Islet precursor cell (in vitro differentiated cells): ENCODE measurements around the gene CANT1.

Source experiments
- DNase-seq: peaks from one replicate; pipeline ENCODE4 v3.0.0-alpha.2; 2018

The CANT1 gene

DNA sequence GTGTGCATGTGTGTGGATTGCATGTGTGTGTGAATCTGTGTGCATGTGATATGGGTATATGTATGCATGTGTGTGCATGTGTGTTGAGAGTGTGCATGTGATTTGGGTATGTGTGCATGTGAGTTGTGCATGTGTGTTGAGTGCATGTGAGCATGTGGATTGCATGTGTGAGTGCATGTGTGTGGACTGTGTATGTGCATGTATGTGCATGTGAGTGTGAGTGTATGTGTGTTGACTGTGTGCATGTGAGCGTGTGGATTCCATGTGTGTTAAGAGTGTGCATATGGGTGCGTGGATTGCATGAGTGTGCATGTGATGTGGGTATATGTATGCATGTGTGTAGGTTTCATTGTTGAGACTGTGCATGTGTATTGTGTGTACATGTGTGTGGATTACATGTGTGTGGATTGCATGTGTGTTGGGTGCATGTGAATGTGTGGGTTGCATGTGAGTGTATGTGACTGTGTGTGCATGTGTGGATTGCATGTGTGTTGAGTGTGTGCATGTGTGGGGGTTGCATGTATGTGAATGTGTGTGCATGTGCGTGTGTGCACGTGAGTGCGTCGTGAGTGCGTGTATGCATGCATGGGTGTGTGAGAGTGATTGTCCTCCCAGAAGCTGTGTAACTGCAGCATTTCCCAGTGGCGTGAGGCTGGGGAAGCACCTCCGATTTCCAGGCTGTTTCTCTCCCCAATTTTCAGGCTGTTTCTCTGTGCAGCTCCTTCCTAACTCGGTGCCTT, 33.8 kb upstream of the CANT1 start:
- no peak for DNase-seq

DNA sequence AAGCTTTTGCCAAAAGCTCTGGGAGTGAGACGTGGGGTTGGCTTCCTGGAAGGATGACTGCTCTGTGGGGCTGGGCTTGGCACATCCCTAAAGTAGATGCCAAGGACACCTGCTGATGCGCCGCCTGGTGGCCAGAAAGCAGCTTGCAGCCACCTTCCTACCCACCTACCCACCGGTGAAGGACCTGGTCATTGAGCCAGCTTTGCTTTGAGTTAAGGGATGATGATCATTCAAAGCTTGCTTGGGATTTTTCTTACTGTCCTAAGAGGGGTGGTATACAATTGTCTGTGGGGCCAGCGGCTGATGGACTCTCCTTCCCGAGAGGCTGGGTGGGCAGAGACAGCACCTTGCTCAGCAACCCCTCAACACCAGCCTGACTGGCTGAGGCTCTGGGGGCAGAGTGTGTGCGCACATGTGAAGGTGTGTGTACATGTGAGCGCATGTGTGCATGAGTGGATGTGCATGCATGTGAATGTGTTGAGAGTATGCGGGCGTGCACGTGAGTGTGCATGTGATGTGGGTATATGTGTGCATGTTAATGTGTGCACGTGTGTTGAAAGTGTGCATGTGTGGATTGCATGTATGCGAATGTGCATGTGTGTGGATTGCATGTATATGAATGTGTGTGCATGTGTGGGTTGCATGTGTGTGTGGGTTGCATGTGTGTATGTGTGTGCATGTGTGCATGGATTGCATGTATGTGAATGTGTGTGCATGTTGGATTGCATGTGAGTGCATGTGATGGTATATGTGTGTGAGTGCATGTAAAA, 33.0 kb upstream of the CANT1 start:
- DNase-seq = no peak

DNA sequence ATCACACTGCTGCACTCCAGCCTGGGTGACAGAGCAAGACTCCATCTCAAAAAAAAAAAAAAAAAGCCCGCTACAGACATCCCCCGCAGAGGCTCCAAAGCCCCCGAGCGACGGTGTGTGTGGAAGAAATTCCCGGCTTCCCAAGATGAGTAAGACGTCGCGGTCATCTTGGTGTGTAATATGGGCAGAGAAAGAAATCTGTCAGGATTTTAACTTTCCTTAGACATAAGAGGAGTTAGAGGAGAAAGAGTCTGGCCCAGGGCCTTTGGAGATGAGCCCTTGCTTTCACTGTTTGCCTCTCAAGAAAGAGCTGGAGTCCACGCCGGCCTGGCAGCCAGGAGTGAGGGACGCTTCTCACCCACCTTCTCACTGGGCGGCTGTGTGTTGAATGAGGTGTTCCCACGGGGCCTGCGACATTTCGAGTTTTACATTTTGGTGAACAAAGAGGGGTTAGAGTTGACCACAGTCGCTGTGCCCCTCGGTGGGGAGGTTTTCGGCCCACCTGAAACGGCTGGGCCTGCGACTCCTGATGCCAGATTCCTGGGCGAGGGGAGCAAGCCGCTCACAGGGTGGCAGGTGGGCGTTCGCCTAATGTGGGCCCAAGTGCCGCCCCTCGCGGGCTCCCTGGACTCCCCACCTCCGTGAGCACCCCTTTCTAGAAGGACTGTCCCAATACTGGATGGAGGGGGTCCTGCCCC, 32.3 kb upstream of the CANT1 start:
- DNase-seq = no peak

DNA sequence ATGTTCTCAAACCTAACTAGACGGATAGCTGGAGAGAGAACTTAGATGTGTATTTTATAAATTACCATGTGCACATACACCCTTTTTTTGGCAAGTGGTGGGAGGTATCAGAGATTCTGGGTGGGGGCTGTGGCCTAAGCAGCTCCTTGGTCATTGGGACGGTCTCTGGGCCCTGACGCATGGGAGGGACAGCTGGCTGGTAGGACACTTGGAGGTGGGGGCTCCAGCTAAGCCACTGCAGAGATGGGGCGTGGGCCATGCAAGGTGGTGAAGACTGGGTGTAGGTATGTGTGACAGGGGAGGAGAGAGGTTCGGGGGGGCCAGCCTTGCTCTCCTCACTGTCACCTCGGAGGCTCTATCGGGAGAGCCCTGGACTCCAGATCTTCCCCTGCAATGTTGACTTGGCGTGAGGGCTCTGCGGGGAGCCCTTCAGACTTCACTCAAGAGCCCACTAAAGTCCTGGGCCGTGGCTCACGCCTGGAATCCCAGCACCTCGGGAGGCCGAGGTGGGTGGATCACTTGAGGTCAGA, 31.5 kb upstream of the CANT1 start:
- DNase-seq = no peak

DNA sequence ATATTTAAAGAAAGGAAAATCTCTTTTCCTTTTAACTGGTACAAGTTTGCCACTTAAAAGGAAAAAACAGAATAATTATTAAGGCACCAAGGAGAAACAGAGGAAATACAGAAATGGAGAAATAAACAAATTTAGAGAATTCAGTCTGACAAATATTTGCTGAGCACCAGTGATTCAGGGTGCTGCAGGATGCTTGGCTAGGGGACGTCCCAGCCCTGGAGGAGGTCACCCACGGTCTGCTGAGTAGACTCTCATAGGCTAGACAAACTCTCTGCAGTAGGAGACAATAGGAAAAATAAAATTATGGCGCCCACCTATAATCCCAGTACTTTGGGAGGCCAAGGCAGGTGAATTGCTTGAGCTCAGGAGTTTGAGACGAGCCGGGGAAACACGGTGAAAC, 30.3 kb upstream of the CANT1 start:
- no peak for DNase-seq

DNA sequence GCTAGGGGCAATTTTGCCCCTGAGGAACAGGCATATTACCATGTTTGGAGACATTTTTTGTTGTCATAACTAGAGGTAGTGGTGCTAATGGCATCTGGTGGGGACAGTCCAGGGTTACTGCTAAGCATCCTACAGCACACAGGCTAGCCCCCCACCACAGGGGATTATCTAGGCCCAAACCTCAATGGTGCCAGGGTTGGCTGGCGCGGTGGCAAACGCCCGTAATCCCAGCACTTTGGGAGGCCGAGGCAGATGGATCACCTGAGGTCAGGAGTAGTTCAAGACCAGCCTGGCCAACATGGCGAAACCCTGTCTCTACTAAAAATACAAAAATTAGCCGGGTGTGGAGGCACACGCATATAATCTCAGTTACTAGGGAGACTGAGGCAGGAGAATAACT, 29.6 kb upstream of the CANT1 start:
- peak; percentile 31 for DNase-seq

DNA sequence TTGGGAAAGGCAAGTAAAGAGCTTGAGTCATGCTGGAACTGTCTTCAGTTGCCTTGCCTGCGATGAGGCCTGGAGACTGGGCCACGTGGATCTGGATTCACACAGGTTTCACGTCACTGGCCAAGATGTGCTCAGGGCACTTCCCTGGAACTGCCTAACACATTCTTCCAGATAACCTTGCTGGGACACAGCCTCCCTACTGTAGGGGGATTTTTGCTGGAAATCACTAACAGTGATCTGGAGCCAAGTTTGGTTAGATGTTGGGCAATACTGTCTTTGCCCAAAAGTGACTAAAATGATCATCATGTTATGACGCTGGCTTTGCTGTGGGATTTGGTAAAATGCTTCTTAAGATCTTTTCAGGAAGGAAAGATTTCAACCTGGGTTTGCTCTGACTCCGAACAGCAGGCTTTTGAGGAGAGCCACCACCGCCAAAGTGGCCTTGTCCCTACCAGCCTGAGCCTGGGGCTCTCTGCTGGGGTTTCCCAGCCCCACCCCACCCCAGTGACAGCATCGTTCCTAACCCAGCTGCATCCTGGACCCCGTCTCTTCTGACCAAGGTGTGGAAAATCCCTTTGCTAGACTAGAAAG, 29.1 kb upstream of the CANT1 start:
- DNase-seq = peak; percentile 52

DNA sequence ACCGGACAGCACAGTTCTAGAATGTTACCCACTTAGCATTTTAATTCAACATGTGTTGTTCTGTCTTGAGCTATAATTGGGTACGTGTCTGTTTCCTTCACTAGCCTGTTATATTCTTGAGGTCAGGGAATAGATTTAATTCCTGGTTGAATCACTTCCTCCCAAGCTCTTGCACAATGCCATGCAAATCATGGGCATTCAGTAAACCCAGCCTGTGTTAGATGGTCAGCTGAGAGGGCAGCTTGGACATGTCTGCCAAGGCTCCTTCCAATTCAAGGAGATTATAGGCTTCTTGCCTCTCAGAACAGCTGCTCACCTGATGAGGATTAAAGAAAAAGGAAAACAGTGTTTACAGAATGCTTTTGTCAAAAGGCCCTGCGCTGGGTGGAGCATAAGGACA, 27.0 kb upstream of the CANT1 start:
- peak; percentile 24 for DNase-seq

DNA sequence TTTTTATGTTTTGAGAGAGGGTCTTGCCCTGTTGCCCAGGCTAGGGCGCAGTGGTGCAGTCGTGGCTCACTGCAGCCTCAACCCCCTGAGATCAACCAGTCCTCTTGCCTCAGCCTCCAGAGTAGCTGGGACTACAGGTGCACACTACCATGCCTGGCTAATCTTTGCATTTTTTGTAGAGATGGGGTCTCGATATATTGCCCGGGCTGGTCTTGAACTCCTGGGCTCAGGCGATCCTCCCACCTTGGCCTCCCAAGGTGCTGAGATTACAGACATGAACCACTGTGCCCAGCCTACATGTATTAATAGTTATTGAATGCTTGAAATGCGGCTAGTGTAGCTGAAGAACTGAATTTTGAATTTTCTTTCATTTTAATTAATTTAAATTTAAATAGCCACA, 26.6 kb upstream of the CANT1 start:
- peak; percentile 27 for DNase-seq

DNA sequence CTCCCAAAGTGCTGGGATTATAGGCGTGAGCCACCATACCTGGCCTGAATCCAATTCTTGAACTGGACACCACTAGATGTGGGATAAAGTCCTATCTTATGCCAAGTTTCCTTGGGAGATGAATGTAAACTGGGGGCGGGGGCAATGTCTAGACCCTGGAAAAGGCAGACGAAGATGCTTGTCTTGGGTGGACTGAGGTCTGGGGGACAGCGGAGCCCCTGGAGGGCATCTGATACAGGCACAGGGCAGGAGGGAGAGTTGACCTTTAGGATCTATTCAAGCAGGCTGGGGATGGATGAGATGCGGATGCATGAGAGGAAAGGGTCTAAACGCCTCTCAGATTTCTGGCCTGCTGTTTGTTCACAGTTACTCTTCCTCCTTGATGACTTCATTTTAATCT, 26.1 kb upstream of the CANT1 start:
- peak; percentile 32 for DNase-seq

DNA sequence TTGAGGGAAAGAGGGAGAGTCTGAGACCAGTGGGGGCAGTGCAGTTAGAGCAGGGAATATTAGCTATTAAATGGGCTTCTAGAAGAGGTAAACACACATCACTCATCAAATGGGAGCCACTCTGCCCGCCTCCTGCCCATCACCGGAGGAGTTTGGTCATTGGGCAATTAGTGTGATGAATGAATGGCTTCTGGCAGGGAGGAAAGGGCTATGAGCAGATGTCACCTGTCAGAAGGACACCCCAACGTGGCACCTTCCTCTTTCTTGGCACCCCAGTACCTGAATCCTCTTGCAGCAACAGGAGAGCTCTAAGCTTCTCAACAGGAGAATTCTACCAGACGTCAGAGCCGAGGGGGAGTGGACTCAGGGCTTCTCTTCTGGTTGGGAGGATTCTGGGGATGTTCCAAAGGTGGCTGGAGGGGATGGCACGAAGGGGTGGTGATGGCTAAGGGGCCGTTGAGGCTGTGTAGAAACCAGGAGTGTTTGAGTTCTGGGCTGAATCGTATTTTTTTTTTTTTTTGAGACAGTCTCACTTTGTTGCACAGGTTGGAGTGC, 25.4 kb upstream of the CANT1 start:
- DNase-seq = peak; percentile 44

DNA sequence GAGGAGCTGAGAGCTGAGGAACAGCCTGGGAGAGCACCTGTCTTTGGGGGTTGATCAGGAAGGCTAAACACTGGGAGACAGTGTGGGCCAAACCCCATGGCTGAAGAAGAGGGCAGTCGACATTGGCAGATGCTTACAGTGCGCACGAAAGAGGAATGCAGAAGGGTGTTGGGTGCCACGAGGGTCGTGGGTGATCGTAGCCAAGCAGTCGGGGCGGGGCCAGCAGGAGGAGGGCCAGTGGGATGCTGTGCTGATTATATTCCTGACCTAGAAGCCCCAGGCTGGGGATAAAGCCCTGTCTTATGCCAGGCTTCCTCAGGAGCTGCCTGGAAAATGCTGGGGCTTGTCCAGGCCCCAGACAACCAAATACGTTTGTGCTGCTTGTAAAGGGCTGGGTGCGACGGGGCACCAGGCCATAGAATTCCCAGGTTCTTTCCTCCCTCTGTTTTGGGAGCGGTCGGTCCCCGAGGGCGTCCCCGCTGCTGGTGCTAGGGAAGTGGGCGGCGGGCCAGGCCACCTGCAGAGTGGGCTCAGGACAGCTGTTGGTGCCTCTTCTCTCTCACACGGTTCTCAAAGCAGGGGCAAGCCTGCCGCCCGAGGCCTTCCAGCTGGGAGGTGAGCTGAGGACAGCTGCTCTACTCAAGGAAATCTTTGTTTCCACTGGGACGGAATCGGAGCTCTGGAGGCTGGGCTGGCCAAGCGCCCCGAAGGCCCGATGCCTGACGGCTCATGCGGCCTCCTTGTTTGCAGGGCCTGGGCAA, 24.4 kb upstream of the CANT1 start:
- DNase-seq = peak; percentile 66

DNA sequence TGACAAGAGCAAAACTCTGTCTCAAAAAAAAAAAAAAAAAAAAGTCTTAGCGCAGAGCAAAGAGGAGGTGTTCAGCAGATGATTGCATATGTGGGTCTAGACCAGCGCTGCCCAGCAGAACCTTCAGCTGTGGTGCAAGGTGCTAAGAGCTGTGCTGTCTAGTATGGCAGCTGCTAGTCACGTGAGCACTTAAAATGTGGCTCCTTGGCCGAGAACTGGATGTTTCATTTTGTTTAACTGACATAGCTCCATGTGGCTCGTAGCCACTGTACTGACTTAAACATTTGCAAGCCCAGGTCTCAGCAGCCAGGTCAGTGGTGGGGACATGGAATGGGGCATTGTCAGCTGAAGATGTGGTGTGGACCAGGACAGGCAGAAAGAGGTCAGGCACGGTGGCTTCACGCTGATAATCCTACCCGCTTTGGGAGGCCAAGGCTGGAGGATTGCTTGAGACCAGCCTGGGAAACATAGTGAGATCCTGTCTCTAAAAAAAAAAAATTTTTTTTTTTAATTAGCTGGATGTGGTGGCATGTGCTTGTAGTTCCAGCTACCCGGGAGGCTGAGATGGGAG, 23.6 kb upstream of the CANT1 start:
- DNase-seq = peak; percentile 39

DNA sequence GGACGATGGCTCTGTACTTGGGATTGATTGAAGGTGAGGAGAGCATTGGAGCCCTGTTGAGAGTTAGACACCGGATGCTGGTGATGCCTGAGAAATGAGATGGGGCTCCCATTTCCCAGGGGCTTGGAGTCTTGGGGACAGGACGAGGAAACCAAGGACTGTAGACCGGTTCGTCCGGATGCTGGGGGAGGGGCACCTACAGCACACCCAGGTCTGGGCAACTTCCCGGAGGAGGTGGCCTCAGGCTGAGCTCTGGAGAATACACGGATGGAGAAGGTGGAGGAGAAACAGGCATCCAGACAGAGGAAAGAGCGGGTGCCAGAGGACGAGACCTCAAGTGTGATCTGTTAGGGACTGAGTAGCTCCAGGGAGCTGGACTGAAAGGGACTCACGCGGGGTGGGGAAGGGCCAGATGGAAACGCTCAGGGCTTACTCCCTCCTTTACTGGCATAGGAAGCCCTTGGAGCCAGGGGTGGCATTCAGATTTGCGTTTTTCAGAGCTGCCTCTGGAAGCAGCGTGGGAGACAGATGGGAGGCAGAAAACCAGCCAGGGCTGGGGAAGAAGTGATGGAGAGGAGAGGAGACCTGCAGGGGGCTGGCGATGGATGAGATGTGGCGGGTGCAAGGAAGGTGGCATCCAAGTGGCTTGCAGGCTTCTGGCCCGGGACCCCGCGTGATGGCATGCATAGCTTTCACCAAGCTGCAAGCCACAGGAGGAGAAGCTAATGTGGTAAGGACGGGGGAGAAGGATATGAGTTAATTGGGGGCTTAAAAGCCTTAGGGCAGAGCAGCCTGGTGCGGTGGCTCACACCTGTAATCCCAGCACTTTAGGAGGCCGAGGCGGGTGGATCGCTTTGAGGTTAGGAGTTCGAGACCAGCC, 22.7 kb upstream of the CANT1 start:
- peak; percentile 56 for DNase-seq

DNA sequence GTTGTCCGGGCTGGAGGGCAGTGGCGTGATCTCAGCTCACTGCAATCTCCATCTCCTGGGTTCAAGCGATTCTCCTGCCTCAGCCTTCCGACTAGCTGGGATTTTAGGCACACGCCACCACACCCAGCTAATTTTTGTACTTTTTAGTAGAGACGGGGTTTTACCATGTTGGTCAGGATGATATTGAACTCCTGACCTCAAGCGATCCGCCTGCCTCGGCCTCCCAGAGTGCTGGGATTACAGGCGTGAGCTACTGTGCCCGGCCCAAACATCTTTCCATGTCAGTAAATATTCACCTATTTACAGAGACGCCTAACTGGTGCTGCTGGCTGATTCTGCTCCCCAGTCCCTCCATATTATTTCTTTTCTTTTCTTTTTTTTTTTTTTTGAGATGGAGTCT, 21.1 kb upstream of the CANT1 start:
- peak; percentile 11 for DNase-seq

DNA sequence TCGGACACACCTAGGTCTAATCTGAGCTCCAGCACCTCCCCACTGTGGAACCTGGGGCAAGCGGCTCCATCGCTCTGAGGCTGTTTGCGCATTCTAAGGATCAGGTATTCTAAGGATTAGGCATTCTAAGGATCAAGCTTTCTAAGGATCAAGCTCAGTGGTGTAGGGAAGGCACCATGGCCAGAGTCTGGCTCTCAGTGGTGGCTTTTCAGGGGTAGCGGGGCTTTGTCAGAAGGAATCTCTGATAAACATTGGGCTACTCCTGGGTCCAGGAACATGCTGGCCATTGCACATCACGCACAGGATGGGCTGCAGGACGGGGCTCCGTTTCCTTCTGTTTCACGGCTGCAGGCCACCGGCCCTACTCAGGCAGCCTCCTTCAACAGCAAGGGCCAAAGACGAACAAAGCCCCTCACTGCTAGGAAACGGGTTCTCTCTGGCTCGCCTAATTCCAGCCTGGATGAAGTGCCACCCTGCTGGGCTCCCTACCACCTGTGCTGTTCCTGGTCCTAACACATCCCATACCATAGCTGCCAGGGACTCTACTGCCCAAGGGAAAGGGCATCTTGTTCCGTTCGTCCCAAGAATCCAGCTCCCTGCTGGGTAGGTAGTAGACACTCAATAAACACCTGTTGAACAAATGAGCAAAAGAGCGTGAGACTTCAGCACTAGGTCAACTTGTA, 19.9 kb upstream of the CANT1 start:
- peak; percentile 43 for DNase-seq

DNA sequence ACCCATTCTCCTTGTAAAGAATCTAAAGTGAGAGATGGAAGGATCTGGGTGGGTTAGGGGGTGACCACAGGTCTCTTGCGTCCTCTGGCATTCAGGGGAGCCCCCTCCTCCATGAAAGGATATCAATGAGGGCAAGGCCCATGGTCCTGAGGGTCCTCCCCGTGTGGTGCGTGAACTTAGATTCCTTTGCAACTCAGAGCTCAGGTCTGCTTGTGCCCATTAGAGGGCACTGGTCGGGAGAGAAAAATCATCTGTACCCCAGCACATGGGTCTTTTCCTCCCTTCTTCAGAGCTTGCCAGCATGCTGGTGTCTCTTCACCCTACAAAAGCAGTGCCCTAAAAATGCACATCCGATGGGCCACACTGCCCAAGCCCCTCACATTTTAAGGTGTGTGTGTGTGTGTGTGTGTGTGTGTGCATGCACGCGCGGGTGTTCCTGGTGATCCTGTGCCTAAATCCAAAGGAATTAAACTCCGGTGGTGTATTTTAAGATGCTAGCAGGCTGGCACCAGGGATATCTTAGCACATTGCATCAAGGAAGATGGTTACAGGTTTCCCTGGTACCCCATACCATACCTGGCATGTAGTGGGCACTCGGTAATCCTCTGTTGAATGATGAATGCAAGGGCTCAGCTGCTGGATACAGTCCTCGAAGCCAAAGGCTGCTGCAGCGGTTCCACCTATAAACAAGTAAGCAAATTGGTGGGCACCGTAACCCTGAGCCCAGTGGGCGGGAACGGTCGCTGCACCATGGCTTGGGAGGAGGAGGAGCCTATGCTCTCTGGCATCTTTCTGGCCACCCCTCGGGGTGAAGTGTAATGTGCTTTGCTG, 19.1 kb upstream of the CANT1 start:
- DNase-seq = peak; percentile 52

DNA sequence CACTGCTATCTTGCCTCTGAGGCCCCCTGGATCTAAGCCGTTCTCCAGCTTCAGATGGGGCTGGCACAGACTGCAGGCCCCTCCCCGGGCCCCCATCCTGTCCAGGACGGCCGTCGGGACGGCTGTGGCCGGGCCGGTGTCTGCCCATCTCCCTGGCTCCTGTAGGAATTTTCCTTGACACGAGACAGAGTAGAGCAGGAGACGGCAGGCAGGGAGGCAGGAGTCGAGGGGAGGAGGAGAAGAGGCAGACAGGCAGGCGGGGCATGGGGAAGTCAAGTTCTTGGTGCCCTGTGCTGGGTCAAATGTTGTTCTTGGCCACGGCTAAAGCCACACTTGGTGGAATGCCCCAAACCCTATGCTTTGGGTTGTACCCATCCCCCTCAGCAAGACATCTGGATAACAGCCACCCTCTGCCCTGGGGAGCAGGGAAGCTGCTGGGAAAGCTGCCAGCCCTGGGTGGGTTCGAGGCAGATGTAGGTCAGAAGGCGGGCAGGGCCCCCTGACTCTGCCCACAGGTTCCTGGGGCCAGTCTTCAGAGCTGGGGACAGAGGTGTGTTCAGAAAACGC, 18.4 kb upstream of the CANT1 start:
- DNase-seq = peak; percentile 56
